HG02943 (cell line): ENCODE data around the gene CHGA.

Experiments
- ATAC-seq: cut with Tn5 transposase; IDR thresholded peaks from one replicate; pipeline ENCODE4 v1.9.1; 2021; ENCODE audit warnings: mild to moderate bottlenecking, low read depth, moderate library complexity; ENCODE audit not compliant: unreplicated experiment

CHGA gene

GRCh38 chr14:92902726-92903125 lies 20.2 kb upstream of the CHGA start:
- ATAC-seq = no peak

GRCh38 chr14:92903359-92903758 lies 19.6 kb upstream of the CHGA start:
- no peak for ATAC-seq

DNA sequence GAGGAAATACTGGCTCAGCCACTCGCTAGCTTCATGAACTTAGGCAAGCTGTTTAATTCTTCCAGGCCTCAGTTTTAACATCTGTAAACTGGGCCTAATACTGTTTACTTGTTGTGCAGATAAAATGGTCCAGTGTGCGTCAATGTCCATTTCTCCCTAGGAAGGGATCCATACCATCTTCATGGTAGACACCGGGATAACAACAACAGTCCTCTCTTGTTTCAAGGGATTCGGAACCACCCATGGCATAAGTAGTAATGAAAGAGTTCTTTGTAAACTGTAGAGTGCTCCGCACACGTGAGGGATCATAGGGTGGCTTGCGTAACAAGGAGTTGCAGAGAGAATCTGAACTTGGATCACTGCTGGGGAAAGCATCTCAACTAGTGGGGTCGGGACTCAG lies 17.3 kb upstream of the CHGA start:
- ATAC-seq = no peak

DNA sequence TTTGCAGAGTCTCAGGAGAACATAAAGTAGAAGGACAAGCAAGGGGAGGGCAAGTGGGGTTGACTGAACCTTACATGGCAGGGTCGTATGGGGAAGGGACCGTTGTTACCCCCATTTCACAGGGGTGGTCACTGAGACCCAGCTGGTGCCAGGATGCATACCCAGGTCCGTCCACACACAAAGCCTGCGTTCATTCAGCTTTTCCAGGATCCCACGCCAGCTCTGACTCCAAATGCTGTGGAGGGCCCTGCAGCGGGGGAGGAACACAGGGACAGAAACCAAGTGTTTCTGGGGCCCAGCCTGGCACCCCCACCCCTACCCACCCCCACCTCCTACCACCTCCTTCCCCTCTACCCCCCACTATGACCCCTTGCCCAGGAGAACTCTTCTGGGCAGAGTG lies 16.5 kb upstream of the CHGA start:
- no peak for ATAC-seq

DNA sequence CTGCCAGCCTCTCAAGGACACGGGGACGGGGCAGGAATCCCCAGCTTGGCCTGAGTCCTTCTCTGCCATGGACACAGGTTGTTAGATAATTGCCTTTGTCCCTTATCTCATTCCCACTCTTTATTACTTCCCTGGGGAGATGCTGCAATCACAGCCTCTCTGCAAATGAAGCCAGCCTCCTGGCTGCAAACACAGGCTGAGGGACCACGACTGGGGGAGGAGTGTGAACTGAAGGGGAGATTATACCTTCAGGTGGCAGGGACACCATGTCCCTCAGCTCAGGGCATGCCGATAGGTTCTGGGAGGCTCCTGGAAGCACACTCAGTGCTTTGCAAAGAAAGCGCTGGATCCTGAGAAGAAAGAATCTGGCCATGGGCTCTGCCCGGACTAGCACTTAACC lies 16.1 kb upstream of the CHGA start:
- ATAC-seq = no peak

GRCh38 chr14:92907316-92907911 lies 15.5 kb upstream of the CHGA start:
- no peak for ATAC-seq

GRCh38 chr14:92914087-92914656 lies 8.8 kb upstream of the CHGA start:
- ATAC-seq = no peak

DNA sequence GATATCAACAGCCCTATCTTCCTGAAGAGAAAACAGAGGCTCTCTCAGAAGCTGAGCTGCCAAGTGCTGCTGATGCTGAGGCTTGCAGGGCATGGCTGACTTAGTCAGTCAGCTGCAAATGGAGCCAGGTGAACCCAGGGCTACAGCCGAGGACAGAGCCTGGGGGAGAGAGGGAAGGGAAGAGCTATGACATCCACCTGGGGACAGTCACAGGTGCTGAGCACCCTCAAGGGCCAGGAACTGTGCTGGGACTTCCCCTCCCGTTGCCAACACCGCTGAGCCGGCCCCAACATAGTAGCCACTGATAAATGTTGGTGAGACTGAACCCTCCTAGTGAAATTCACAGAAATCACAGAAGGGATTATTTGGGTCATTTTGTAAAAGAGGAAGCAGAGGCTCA lies 6.7 kb upstream of the CHGA start:
- no peak for ATAC-seq

DNA sequence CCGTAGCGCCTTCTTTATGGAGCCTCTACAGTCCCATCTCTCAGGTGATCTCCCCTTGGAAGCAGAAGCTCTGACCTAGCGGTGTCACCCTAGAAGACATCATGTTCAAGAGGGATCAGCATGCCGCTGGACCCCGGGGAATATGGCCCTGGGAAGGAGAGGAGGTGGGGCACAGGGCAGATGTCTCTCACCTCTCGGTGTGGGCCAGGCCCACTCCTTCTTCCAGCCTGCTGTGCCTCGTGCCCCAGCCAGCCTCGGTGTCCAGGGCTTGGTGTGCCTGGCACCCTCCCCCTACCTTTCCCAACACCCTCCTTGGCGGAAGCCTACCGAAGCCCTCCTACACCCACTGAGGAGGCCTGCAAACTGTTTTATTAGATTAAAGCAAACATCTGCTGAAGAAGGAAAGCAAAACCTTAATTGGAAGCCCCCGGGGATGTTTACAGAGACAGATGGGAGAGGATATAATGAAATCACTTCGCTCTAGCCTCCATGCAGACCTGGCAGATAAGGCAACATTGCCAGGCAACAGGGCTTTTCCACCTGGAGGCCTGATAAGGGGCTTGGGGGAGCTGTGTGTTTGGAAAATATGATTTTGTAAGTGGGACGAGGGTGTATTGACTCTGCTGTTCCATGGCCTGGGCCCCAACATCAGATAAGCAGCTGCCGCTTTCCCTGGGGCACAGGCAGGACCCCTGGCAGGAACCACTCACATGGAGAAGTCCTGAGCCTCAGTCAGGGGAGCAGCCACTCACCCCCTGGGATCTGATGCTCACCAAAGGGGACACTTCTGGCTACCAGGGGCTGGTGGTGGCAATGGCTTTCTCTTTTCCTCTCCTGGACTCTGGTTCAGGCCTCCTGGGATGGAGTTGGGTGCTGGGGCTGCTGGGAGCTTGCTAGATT lies 5.7 kb upstream of the CHGA start:
- ATAC-seq = no peak

GRCh38 chr14:92917956-92918355 lies 5.0 kb upstream of the CHGA start:
- ATAC-seq = no peak

DNA sequence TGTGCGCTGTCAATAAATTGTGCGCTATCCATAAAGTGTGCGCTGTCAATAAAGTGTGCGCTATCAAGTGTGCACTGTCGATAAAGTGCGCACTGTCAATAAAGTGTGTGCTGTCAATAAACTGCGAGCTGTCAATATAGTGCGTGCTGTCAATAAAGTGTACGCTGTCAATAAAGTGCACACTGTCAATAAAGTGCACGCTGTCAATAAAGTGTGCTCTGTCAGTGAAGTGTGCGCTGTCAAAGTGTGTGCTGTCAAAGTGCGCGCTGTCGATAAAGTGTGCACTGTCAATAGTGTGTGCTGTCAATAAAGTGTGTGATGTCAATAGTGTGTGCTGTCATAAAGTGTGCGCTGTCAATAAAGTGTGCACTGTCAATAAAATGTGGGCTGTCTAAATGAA lies 2.9 kb upstream of the CHGA start:
- no peak for ATAC-seq

DNA sequence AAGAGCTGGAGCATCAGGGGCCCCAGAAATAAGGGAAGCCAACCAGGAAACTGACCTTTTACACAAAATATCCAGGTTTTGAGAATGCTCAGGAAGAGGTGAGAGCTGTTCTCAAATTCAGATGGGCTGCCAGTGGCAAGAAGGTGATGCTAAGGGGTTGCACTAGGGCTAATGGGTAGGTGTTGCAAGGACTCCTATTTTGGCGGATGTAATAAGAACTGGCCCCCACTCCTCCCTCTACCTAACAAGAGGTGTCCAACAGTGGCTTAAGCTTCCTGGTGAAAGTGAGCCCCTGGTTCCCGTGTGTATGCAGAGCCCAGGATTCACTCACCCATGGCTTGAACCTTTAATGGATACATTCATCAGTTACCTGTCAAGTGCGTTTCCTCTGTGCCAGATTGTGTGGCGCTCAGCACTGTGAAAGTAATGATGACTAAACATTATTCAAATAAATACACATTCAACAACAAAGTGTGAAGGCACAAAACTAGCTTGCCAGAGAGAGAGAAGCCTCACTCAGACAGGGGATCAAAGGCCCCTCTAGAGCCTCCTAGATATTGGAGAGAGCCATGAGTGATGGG lies 705 bp upstream of the CHGA start:
- no peak for ATAC-seq

DNA sequence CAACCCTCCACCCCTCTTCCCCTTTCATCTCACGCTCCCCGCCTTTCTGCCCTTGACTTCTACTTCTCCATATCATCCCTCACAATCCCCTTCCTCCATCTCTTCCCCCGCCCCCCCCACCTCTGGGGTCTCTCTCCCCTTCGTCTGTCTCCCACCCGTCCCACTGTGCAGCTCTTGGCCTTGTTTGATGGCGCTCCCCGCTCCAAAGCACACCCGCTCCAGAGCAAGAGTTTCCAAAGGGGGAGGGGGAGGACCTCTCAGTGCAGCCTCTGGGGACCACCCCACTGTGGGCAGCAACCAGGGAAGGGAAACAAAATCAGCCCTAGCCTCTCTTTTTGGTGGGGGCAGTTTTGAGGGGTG lies 774 bp downstream of the CHGA start:
- ATAC-seq = no peak

GRCh38 chr14:92924247-92924646 lies 1.3 kb downstream of the CHGA start:
- no peak for ATAC-seq

DNA sequence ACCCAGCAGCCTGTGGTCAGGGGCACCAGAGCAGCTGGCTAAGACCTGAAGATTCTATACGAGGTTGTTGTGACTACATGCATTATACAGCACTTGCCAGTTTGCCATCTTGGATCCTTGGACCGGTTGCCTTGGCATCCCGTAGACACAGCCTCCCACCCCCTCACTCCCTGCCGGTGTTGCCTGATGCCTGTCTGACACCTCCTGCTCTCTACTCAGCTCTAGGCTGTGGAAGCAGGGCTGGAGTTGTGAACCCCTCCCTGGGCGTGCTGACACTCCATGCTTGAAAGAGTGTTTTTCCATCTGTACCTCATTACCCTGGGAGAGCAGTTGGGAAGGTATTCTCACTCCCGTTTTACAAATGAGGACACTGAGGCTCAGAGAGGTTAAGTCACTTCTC lies 2.5 kb downstream of the CHGA start:
- no peak for ATAC-seq

DNA sequence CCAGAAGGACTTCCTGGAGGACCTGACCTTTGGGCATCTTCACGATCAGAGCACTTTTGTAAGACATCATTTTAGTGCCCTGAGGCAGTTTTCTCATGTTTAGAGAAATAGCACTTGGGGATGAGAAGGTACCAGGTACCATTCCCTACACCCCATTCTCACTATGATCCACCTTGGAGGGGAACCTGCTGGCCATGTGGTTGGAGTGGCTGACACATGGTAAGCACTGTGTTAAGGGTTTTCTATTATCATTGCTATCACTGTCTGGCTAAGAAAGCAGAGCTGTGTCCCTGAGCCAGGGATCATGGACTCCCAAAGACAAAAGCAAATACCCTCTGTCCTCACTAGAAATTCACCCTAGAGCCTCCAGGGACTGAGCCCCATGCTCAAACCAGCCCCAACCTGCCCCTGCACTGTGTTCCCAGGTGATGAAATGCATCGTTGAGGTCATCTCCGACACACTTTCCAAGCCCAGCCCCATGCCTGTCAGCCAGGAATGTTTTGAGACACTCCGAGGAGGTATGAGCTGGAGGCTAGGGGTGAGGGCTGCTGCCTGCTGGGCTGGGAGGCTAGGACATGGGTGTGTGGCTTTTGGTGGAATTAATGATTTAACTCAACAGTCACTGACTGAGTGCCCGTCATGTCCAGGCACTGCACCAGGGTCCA lies 3.4 kb downstream of the CHGA start:
- ATAC-seq = no peak

GRCh38 chr14:92926931-92927330 lies 4.0 kb downstream of the CHGA start:
- ATAC-seq = no peak

- ATAC-seq = no peak
Measured at GRCh38 chr14:92927349-92928257, 4.7 kb downstream of the CHGA start.

DNA sequence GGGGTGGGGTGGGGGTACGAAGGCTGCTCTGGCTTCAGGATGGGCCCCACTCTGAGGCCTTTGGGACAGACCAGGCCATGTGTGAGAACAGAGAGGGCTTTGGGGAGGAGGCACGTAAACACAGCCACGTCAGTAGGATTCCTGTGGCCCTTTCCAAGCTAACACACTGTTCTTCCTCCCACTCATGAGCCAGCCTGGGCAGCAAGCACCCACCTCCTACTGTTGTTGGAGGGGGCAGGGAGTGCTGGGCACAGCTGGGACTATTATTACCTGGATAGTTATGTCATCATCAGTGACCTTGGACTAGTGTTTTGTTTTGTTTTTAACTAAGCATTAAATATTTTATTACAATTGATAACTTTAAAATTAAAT lies 5.3 kb downstream of the CHGA start:
- ATAC-seq = no peak
